Measurements from ENCODE around the gene LAMC2. TPM values are rescaled to one million over a fixed set of nuclear protein-coding genes. Genes with fewer than 3 reads are reported as not detected.

Gene LAMC2
- total RNA-seq, 1 experiment from 2014 or later, result 0.11 TPM

DNA sequence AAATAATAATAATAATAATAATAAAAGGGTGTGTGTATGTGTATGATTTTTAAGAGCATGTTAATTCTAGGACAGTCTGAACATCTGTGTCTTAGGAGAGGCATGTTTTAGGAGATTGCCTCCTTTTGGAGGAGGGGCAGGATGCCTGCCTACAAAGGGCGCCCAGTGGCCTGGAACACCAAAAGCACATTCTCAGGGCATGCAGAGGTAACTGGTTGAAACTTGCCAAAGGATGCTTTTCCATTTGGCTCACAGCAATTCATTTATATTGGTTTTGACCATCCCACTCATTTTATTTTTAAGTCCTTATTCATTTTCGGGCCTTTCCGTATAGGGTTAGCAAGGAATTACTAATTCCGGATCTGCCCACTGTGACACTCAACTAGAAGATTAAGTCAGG lies 21.1 kb upstream of the LAMC2 start:
- no peaks in the 10 kb centered on the region for H3K36me3 ChIP-seq (ENCODE audit: insufficient read depth, low read length, poor library complexity, severe bottlenecking)
- no peaks in the 10 kb centered on the region for H3K9me3 ChIP-seq (ENCODE audit: low read depth, low read length, poor library complexity, severe bottlenecking)
- H3K4me1 ChIP-seq (ENCODE audit: insufficient read depth, low read length, poor library complexity, severe bottlenecking), result peaks cover 16% of the 10 kb centered on the region
- H3K27ac ChIP-seq (ENCODE audit: low read depth, low read length, poor library complexity, severe bottlenecking), result no peak overlapping the region
- CTCF ChIA-PET, result no interaction called here
- BruUV-seq (replicated peaks), result no TSS peak
- no peaks in the 10 kb centered on the region for H3K27me3 ChIP-seq (replicated peaks; ENCODE audit: insufficient read depth, low read depth, low read length, poor library complexity)
- DNase-seq (ENCODE audit: low spot score), result no peak
- TF ChIP-seq EZH2 (IDR thresholded peaks at IDR 0.05; ENCODE audit: borderline replicate concordance, low read depth, low read length, poor library complexity, severe bottlenecking), result no peak
- TF ChIP-seq, protein P1, sequence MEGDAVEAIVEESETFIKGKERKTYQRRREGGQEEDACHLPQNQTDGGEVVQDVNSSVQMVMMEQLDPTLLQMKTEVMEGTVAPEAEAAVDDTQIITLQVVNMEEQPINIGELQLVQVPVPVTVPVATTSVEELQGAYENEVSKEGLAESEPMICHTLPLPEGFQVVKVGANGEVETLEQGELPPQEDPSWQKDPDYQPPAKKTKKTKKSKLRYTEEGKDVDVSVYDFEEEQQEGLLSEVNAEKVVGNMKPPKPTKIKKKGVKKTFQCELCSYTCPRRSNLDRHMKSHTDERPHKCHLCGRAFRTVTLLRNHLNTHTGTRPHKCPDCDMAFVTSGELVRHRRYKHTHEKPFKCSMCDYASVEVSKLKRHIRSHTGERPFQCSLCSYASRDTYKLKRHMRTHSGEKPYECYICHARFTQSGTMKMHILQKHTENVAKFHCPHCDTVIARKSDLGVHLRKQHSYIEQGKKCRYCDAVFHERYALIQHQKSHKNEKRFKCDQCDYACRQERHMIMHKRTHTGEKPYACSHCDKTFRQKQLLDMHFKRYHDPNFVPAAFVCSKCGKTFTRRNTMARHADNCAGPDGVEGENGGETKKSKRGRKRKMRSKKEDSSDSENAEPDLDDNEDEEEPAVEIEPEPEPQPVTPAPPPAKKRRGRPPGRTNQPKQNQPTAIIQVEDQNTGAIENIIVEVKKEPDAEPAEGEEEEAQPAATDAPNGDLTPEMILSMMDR (conservative IDR thresholded peaks at IDR 0.05; ENCODE audit: low read depth, low read length), result no peak
- no peak overlapping the region for H3K4me3 ChIP-seq (ENCODE audit: low read depth, low read length, poor library complexity, severe bottlenecking)
- POLR2A ChIA-PET (ENCODE audit: low non-redundant PET), result no interaction called here
- intact Hi-C loops (cut with micrococcal nuclease; ENCODE audit: unreplicated experiment), result no loop called here

DNA sequence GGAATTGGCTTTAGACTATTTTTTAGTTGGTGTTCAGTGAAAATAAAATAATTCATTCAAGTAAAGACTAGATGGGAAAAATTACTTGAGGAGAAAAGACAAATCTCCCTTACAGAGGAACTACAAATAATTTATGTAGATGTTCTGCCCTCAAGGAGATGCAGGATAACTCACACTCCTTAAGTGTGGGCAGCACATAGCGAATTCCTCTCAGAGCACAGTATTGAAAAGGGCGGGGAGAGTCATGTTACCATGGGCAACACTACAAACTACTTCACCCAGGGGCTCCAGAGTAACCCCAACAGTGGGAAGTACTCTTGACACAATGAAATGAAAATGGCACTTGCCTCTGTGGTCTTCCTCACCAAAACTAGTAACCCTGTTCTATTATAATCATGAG lies 20.6 kb upstream of the LAMC2 start:
- TF ChIP-seq EZH2 (IDR thresholded peaks at IDR 0.05; ENCODE audit: borderline replicate concordance, low read depth, low read length, poor library complexity, severe bottlenecking), result no peak
- TF ChIP-seq, protein P1 (conservative IDR thresholded peaks at IDR 0.05; ENCODE audit: low read depth, low read length), result no peak
- no peaks in the 10 kb centered on the region for H3K36me3 ChIP-seq (ENCODE audit: insufficient read depth, low read length, poor library complexity, severe bottlenecking)
- H3K4me3 ChIP-seq (ENCODE audit: low read depth, low read length, poor library complexity, severe bottlenecking), result no peak overlapping the region
- peak; percentile 60 for DNase-seq (ENCODE audit: low spot score)
- ChIA-PET CTCF (no interaction called here), POLR2A (ENCODE audit: low non-redundant PET) (no interaction called here)
- intact Hi-C loops (cut with micrococcal nuclease; ENCODE audit: unreplicated experiment), result no loop called here
- no peak overlapping the region for H3K27ac ChIP-seq (ENCODE audit: low read depth, low read length, poor library complexity, severe bottlenecking)
- no TSS peak for BruUV-seq (replicated peaks)
- no peaks in the 10 kb centered on the region for H3K9me3 ChIP-seq (ENCODE audit: low read depth, low read length, poor library complexity, severe bottlenecking)
- H3K27me3 ChIP-seq (replicated peaks; ENCODE audit: insufficient read depth, low read depth, low read length, poor library complexity), result no peaks in the 10 kb centered on the region
- H3K4me1 ChIP-seq (ENCODE audit: insufficient read depth, low read length, poor library complexity, severe bottlenecking), result peaks cover 16% of the 10 kb centered on the region

DNA sequence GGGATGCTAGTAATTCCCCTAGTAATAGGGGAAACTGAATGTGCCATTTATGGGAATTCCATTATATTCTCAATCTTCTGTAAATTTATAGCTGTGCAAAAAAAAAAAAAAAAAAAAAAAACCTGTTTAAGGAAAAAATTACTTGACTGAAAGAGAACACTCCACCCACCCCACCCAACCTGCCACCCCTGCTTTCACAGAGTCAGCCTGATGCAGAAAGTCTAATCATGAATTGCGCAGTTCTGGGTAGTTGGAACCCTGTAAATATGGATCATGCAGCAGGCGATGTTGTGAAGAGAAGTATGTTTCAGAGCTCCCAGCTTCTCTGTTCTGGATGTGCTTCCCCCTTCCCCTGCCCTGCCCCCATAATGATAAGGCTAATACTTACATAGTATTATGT lies 19.6 kb upstream of the LAMC2 start:
- DNase-seq (ENCODE audit: low spot score), result no peak
- Histone ChIP-seq H3K27ac (ENCODE audit: low read depth, low read length, poor library complexity, severe bottlenecking) (no peak overlapping the region), H3K9me3 (ENCODE audit: low read depth, low read length, poor library complexity, severe bottlenecking) (no peaks in the 10 kb centered on the region), H3K36me3 (ENCODE audit: insufficient read depth, low read length, poor library complexity, severe bottlenecking) (no peaks in the 10 kb centered on the region), H3K4me1 (ENCODE audit: insufficient read depth, low read length, poor library complexity, severe bottlenecking) (peaks cover 16% of the 10 kb centered on the region), H3K4me3 (ENCODE audit: low read depth, low read length, poor library complexity, severe bottlenecking) (no peak overlapping the region), H3K27me3 (replicated peaks; ENCODE audit: insufficient read depth, low read depth, low read length, poor library complexity) (no peaks in the 10 kb centered on the region)
- TF ChIP-seq EZH2 (IDR thresholded peaks at IDR 0.05; ENCODE audit: borderline replicate concordance, low read depth, low read length, poor library complexity, severe bottlenecking), result no peak
- TF ChIP-seq, protein P1 (conservative IDR thresholded peaks at IDR 0.05; ENCODE audit: low read depth, low read length), result no peak
- no TSS peak for BruUV-seq (replicated peaks)
- intact Hi-C loops (cut with micrococcal nuclease; ENCODE audit: unreplicated experiment), result no loop called here
- ChIA-PET CTCF (no interaction called here), POLR2A (ENCODE audit: low non-redundant PET) (no interaction called here)

Data from A673 (cell line).